B cell (primary cell): ENCODE data around the gene NETO1.

Experiments used
- CTCF ChIP-seq: fragments of 200-600 bp; IDR thresholded peaks from one replicate; pipeline ENCODE4 v1.8.0; 2022; ENCODE audit warnings: antibody characterized with exemption, mild to moderate bottlenecking
- EZH2 ChIP-seq: IDR thresholded peaks from 2 replicates; pipeline ENCODE4 v1.6.1; 2012; ENCODE audit warnings: borderline replicate concordance, low read depth, mild to moderate bottlenecking, moderate library complexity, low read length; ENCODE audit not compliant: insufficient read depth, poor library complexity, severe bottlenecking

DNA sequence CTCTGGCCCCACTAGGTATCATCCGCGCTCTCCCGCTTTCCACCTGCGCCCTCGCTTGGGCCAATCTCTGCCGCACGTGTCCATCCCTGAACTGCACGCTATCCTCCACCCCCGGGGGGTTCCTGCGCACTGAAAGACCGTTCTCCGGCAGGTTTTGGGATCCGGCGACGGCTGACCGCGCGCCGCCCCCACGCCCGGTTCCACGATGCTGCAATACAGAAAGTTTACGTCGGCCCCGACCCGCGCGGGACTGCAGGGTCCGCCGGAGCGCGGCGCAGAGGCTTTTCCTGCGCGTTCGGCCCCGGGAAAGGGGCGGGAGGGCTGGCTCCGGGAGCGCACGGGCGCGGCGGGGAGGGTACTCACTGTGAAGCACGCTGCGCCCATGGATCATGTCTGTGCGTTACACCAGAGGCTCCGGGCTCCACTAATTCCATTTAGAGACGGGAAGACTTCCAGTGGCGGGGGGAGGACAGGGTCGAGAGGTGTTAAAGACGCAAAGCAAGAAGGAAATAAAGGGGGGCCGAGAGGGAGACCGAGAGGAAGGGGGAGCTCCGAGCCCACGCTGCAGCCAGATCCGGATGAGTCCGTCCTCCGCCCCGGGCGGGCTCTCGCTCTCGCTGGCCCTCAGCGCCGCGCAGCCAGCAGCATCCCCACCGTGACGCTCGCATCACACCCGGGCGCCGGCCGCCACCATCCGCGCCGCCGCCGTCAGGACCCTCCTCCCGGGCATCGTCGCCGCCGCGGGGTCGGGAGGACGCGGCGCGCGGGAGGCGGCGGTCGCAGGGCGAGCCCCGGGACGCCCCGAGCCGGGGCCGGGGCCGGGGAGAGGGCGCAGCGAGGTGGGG lies 664 bp downstream of the NETO1 start:
- TF ChIP-seq CTCF (no peak), EZH2 (no peak)
